Loucy (cell line): ENCODE measurements around the gene HYOU1.

Source experiments
- H2AFZ ChIP-seq: fragments of 200-600 bp; sonication (generic); 2 replicates; pipeline ENCODE4 v1.6.0; 2016; ENCODE audit warnings: antibody characterized with exemption, mild to moderate bottlenecking, low read length, moderate library complexity
- H3F3A ChIP-seq: fragments of 200-600 bp; 2 replicates; pipeline ENCODE4 v1.6.0; 2016; ENCODE audit warnings: antibody characterized with exemption, low read depth, mild to moderate bottlenecking
- H3K27me3 ChIP-seq: fragments of 200-600 bp; sonication (generic); 2 replicates; pipeline ENCODE4 v1.6.1; 2014; ENCODE audit warnings: low read length, mild to moderate bottlenecking; ENCODE audit not compliant: insufficient read depth, poor library complexity, severe bottlenecking
- H3K36me3 ChIP-seq: fragments of 200-600 bp; sonication (generic); 2 replicates; pipeline ENCODE4 v1.6.1; 2016; ENCODE audit warnings: low read length; ENCODE audit not compliant: insufficient read depth
- H3K4me1 ChIP-seq: fragments of 200-600 bp; sonication (generic); 2 replicates; pipeline ENCODE4 v1.5.1; 2014; ENCODE audit warnings: low read length, mild to moderate bottlenecking; ENCODE audit not compliant: insufficient read depth, poor library complexity, severe bottlenecking
- H3K4me2 ChIP-seq: fragments of 200-600 bp; sonication (generic); 2 replicates; pipeline ENCODE4 v1.6.0; 2014; ENCODE audit warnings: antibody characterized with exemption, low read length, low read depth, mild to moderate bottlenecking; ENCODE audit not compliant: poor library complexity, severe bottlenecking
- H3K4me3 ChIP-seq: fragments of 200-600 bp; sonication (generic); 2 replicates; pipeline ENCODE4 v1.5.1; 2014; ENCODE audit warnings: low read length, mild to moderate bottlenecking, mixed read lengths; ENCODE audit not compliant: poor library complexity, severe bottlenecking
- H3K79me2 ChIP-seq: fragments of 200-600 bp; sonication (generic); 2 replicates; pipeline ENCODE4 v1.6.1; 2014; ENCODE audit warnings: low read length; ENCODE audit not compliant: insufficient read depth
- H3K9ac ChIP-seq: fragments of 200-600 bp; sonication (generic); 2 replicates; pipeline ENCODE4 v1.6.0; 2014; ENCODE audit warnings: mild to moderate bottlenecking, low read depth, low read length, moderate library complexity; ENCODE audit not compliant: poor library complexity, severe bottlenecking
- H3K9me2 ChIP-seq: fragments of 200-600 bp; sonication (generic); replicated peaks from 2 replicates; pipeline ENCODE4 v1.6.1; 2016; ENCODE audit warnings: low read depth, low read length, mixed read lengths
- H3K9me3 ChIP-seq: fragments of 200-600 bp; sonication (generic); 2 replicates; pipeline ENCODE4 v1.6.1; 2014; ENCODE audit warnings: mild to moderate bottlenecking, antibody characterized with exemption, low read length, low read depth; ENCODE audit not compliant: insufficient read depth
- H4K20me1 ChIP-seq: fragments of 200-600 bp; sonication (generic); 2 replicates; pipeline ENCODE4 v1.6.0; 2014; ENCODE audit warnings: antibody characterized with exemption, low read length, mild to moderate bottlenecking; ENCODE audit not compliant: insufficient read depth, poor library complexity, severe bottlenecking
- CTCF ChIP-seq: fragments of 200-600 bp; sonication (generic); conservative IDR thresholded peaks from 2 replicates; pipeline ENCODE4 v1.5.1; 2014; ENCODE audit warnings: mild to moderate bottlenecking, antibody characterized with exemption, low read length
- EZH2phosphoT487 ChIP-seq: fragments of 200-600 bp; IDR thresholded peaks from 2 replicates; pipeline ENCODE4 v1.6.1; 2018; ENCODE audit warnings: antibody characterized with exemption, mild to moderate bottlenecking, moderate library complexity, borderline replicate concordance

Gene HYOU1

GRCh38 chr11:119099711-119100110 lies 42.7 kb upstream of the HYOU1 start:
- Histone ChIP-seq H3K9me3 (no peaks in the 10 kb centered on the region), H3K4me2 (peak overlapping the region; percentile 99), H3K27me3 (peaks cover 1% of the 10 kb centered on the region), H3K4me1 (peaks cover 23% of the 10 kb centered on the region), H3F3A (no peaks in the 10 kb centered on the region), H3K36me3 (peaks cover 19% of the 10 kb centered on the region; the same call in 1 of the 2 replicates), H2AFZ (no peak overlapping the region), H3K9ac (peak overlapping the region; percentile 84), H4K20me1 (peaks cover 4% of the 10 kb centered on the region), H3K9me2 (no peaks in the 10 kb centered on the region), H3K79me2 (peaks cover 61% of the 10 kb centered on the region), H3K4me3 (peak overlapping the region; percentile 88)
- TF ChIP-seq EZH2phosphoT487 = no peak
- TF ChIP-seq CTCF = no peak

- peaks cover 88% of the 10 kb centered on the region for H3K79me2 ChIP-seq
Observed at GRCh38 chr11:119095066-119095880, 38.3 kb upstream of the HYOU1 start.

GRCh38 chr11:119094816-119095065 lies 37.7 kb upstream of the HYOU1 start:
- Histone ChIP-seq H3K79me2 (peaks cover 88% of the 10 kb centered on the region), H4K20me1 (peaks cover 35% of the 10 kb centered on the region), H3F3A (peaks cover 14% of the 10 kb centered on the region), H3K4me2 (peak overlapping the region; percentile 95), H3K9ac (peak overlapping the region; percentile 100), H3K27me3 (peaks cover 15% of the 10 kb centered on the region), H3K4me3 (peak overlapping the region; percentile 82), H3K9me3 (no peaks in the 10 kb centered on the region), H3K36me3 (peaks cover 42% of the 10 kb centered on the region), H2AFZ (no peak overlapping the region), H3K4me1 (peaks cover 39% of the 10 kb centered on the region), H3K9me2 (no peaks in the 10 kb centered on the region)
- TF ChIP-seq EZH2phosphoT487 = no peak
- TF ChIP-seq CTCF = peak; percentile 57

More at GRCh38 chr11:119095066-119095880, 38.3 kb upstream of the HYOU1 start:
- Histone ChIP-seq H4K20me1 (peaks cover 35% of the 10 kb centered on the region), H3K4me1 (peaks cover 39% of the 10 kb centered on the region), H2AFZ (no peak overlapping the region), H3K4me2 (peak overlapping the region; percentile 95), H3K27me3 (peaks cover 15% of the 10 kb centered on the region), H3K9me3 (no peaks in the 10 kb centered on the region), H3K36me3 (peaks cover 42% of the 10 kb centered on the region), H3K4me3 (peak overlapping the region; percentile 82), H3K9me2 (no peaks in the 10 kb centered on the region), H3F3A (peaks cover 12% of the 10 kb centered on the region), H3K9ac (peak overlapping the region; percentile 100)
- TF ChIP-seq CTCF = 0 out of 2 replicates have a peak, but pooled peaks have one; percentile 11
- no peak for TF ChIP-seq EZH2phosphoT487
